Superior temporal gyrus (tissue), 1 donor: ENCODE results near the gene ITGA11.
"Not testable (repeated sequence)": the region's sequence is repeated elsewhere in the genome, so short reads cannot be mapped to it uniquely, and the experiment has no call there.

Experiments
- DNase-seq: peaks from one replicate; pipeline ENCODE4 v3.0.0-alpha.2; 2016; ENCODE audit errors: extremely low spot score

Gene ITGA11

DNA sequence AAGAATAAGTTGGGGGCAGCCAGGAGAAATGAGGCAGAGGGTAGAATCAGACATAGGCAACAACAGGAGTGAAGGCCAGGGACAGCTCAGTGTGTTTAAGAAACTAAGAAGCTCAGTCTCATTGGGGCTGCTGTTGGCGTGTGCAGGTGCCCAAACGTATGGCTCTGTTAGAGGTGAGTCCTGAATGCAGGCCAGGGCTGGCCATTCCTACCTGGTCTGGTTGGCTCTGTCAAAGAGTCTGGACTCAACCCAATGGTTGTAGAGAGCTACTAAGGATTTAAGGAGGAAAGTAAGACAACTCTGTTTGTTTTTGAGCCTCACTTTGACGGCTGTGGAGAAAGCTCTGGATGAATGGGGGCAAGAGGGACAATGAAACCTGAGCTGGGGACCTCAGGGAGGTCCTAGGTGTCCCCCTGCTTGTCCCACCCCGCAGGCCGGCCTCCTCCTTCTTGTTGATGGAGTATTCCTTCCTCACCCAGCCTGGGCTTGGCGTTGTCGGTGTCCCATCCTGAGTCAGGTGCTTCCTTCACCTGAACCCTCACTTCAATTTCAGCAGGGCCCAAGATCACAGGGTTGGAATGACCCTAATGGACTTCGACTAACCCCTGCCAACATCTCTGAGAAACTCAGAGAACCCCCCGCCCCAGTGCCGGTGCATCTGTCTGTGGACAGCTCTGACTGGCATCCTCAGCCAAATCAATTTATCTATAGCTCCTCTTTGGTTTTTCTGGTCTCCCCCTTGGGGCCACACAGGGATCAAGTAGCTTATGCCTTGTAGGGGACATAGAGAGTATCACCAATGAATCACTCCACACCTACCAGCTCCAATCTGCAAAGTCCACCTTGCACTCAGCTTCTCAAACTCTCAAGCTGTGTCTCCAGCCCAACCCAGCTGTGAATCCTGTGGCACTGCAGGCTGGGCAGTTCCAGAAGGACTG lies 8.3 kb downstream of the ITGA11 start:
- no peak for DNase-seq

GRCh38 chr15:68422403-68423145 lies 9.4 kb downstream of the ITGA11 start:
- not testable (repeated sequence) for DNase-seq

GRCh38 chr15:68421798-68422402 lies 10.1 kb downstream of the ITGA11 start:
- DNase-seq: no peak

DNA sequence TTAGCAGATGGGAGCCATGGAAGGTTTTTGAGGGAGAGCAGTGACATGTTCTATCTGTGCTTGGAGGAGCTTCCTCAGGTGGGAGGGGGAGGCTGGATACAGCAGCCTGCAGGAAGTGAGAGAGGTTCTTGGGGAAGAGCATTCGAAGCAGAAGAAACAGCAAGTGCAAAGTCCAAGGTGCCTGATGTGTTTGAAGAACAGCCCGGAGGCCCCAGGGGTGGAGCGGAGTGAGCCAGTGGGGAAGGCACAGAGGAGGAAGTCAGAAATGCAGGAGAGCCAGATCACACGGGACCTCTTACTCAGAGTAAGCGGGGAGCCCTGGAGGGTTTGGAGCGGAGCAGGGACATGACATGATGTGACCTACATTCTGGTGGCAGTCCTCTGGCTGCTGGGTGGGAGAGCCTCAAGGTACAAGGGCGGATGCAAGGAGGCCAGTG lies 10.8 kb downstream of the ITGA11 start:
- DNase-seq: no peak

- DNase-seq: no peak
Observed at GRCh38 chr15:68420186-68420684, 11.7 kb downstream of the ITGA11 start.

DNA sequence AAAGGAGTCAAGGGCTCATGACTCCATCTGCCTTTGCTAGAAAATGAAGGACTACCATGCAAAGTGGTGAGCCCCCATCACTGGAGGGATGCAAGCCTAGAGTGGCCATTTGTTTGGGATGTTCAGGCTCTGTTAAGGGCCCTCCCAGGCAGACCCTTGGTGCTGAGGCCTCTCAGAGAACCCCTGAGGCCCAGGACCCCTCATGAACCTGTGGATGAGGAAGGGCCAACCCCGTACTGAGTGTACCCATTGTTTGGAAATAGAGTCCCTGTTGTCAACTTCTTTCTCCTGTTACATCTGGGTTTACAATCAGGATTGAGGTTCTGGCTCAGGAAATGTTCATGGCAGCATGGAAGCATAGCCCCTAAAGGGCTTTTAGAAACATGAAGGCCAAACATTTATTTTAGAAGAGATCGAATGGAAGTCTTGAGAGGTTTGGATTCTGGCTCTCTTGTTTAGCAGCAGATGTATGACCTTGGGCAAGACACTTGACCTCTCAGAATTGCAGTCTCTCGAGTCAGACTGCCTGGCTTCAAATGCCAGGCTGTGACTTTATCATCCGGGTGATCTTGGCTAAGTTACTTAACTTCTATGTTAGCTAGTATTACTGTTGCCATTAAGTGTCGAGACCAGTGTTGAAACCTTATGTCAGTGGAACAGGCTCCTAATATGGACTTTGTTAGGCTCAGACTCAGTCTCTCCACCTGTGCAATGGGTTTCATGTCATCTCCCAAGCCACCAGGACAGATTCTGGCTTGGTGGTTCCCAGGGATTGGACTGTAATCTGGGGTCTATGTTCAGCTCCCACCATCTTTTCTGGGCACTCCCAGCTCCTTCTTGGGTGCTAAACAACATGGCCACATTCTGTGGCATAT lies 12.4 kb downstream of the ITGA11 start:
- DNase-seq: no peak

GRCh38 chr15:68418611-68419161 lies 13.3 kb downstream of the ITGA11 start:
- no peak for DNase-seq

- no peak for DNase-seq
Observed at GRCh38 chr15:68417897-68418296, 14.1 kb downstream of the ITGA11 start.

- no peak for DNase-seq
Observed at GRCh38 chr15:68417051-68417450, 14.9 kb downstream of the ITGA11 start.

GRCh38 chr15:68416158-68416535 lies 15.8 kb downstream of the ITGA11 start:
- DNase-seq: no peak

DNA sequence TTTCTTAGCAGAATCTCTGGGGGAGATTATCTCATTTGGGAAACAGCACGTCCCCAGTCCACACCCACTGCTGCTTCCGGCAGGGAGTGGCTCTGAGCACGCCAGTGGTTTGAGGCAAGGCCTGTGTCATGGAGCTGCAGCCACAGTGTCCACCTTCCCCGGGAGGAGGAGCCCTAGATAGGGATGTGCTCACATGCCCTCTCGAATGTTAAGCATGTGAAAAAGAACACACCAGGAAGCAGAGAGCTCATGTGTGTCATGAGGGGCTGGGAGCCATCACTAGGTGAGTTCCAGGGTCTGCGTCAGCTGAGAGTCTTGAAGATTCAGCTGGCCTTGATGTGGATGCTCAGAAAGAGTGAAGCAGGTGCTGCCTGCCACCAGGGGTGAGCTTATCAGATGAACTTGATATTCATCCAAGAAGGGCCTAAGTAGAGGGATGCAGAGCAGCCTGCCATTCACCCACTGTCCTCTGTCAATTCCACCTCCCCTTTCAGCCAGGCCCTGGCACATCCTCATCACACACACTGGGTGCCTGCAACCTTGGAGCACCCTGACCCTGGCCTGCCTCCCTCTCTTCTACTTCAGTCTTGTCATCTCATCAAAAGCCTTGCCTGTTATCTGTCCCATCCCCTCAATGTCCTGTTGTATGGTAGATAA lies 16.3 kb downstream of the ITGA11 start:
- DNase-seq: no peak

- DNase-seq: no peak
Observed at GRCh38 chr15:68415061-68415460, 16.9 kb downstream of the ITGA11 start.

DNA sequence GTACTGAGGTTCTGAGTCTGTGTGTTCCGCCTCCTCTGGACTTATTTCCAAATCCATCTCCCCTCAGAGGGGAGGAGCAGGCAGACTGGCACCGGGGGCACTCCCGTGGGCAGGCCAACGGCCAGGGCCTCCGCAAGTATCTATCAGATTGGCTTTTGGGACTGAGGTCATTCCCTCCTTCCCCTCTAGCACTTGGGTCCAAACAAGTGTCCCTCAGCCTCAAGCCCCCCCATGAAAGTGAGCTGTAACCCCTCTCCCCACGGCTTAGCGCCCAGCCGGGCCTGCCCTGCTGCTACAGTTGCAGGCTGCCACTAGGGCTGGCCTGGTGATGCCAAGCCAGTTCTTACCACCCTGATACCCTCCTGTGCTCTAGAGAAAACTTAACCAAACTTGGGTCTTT lies 17.4 kb downstream of the ITGA11 start:
- no peak for DNase-seq

GRCh38 chr15:68414206-68414555 lies 17.8 kb downstream of the ITGA11 start:
- DNase-seq: no peak

DNA sequence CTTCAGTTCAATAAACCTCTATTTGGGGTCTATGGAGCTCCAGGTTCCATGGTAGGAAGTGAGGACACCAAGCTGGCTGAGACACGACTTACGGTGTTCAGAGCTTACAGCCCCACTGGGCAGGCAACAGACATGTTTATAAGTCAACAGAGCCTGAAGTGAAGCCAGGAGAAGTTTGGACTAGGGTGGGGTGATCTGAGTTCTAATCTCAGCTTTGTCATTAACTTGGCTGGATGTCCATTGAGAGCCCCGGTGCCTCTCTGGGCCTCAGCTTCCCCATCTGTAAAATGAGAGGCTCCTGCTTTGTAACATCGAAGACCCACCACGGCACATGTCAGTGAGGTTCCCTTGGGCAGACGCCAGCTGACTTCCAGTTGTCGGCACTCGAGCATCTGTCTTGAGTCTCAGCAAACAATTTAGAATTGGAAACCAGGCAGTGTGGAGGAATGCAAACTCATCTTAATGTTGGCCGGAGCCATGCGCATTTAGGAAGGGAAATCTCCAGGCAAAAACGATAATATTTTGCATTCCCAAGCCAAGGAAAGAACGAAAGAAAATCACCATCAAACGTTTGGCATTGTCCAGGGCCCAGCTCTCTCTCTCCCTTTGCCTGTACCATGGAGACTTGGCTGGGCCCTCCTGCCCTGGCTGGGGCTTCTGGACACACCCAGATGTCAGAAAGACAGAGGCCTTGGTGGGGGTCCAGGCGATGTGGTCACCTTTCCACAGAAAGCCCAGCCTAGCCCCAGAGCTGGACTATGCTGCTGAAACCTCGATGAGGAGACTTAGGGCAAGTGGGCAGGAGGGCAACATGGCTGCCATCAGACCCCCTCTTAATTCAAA lies 18.4 kb downstream of the ITGA11 start:
- no peak for DNase-seq

GRCh38 chr15:68412218-68412617 lies 19.7 kb downstream of the ITGA11 start:
- no peak for DNase-seq

DNA sequence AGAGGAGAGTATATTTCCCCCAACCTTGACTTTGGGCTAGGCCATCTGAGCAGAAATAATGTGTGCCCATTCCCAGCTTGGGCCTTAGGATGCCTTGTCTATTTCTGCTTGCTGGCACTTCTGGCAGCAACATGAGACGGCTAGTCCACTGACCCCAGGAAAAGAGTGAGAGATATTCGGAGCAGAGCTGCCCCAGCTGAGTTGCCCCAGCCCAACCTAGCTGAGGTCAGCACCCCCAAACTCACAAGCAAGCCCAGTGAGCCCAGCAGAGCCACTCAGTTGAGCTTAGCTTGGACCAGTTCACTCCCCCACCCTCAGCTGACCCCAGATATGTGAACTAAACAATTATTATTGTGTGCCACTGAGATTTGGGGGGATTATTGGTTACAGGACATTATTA lies 20.2 kb downstream of the ITGA11 start:
- DNase-seq: no peak

- no peak for DNase-seq
Observed at GRCh38 chr15:68411343-68411675, 20.7 kb downstream of the ITGA11 start.

DNA sequence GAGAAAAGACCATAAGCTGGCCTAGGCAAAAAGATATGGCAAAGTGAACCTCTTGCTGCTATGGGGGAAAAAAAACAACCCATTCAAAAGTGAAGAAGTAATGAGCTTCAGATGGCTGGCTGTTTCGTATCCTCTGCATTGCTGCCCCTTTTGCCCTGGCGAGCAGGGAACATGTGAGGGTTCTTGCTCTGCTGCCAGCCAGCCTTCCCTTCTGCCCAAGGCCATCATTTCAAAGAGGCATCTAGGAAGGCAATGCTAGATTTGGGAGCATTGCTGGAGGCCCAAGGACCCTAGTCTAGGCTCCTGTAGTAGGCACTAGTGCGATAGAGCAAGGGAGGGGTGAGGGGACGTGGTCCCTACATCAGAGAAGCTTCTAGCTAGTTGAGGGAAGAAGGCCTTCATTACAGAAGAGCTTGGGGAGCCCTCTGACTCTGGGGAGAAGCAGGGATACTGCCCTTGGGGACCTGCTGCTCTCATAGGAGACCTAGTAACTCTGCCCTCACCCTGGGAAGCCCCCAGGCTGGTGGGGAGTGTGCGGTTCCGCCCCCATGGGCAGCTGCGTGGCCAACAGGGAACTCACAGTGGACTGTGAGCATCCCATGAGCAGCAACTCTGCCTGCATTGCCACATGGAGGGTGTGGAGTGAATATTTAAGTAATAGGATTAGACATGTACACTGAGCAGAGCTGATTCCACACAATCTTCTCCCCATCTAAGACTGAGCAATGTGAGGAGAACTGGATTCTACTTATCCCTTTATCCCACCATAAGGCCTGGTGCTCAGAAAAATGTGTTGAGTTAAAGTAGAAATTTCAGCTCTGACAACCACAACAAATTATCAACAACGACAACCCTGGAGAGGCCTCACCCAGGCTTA lies 21.3 kb downstream of the ITGA11 start:
- DNase-seq: no peak
